Nephron progenitor cell (in vitro differentiated cells): ENCODE results near the gene LCE4A.
"Not testable (repeated sequence)": the region's sequence is repeated elsewhere in the genome, so short reads cannot be mapped to it uniquely, and the experiment has no call there.

Source experiments
- DNase-seq: peaks from one replicate; pipeline ENCODE4 v3.0.0; 2021
- H3K27ac Mint-ChIP-seq: 2 replicates; pipeline ENCODE4 v1.8.0; 2021; ENCODE audit warnings: mild to moderate bottlenecking, moderate library complexity, mixed read lengths
- H3K27me3 Mint-ChIP-seq: 2 replicates; pipeline ENCODE4 v1.8.0; 2021; ENCODE audit warnings: mild to moderate bottlenecking, low read depth, mixed read lengths; ENCODE audit not compliant: poor library complexity
- H3K36me3 Mint-ChIP-seq: 2 replicates; pipeline ENCODE4 v1.8.0; 2021; ENCODE audit warnings: low read depth, mixed read lengths
- H3K4me1 Mint-ChIP-seq: 2 replicates; pipeline ENCODE4 v1.8.0; 2021; ENCODE audit warnings: mixed read lengths
- H3K4me3 Mint-ChIP-seq: 2 replicates; pipeline ENCODE4 v1.8.0; 2021; ENCODE audit warnings: mild to moderate bottlenecking, moderate library complexity, mixed read lengths
- H3K9me3 Mint-ChIP-seq: 2 replicates; pipeline ENCODE4 v1.8.0; 2021; ENCODE audit warnings: mild to moderate bottlenecking, moderate library complexity, mixed read lengths
- CTCF ChIP-seq: fragments of 200-600 bp; sonication (generic); IDR thresholded peaks from 2 replicates; pipeline ENCODE4 v1.5.0; 2021; ENCODE audit warnings: antibody characterized with exemption

LCE4A gene

GRCh38 chr1:152679459-152679858 lies 28.5 kb upstream of the LCE4A start:
- DNase-seq: no peak
- Mint-ChIP-seq H3K36me3 (no peaks in the 10 kb centered on the region), H3K4me1 (no peaks in the 10 kb centered on the region), H3K9me3 (peaks cover 82% of the 10 kb centered on the region), H3K4me3 (no peak overlapping the region), H3K27me3 (peaks cover 3% of the 10 kb centered on the region), H3K27ac (no peak overlapping the region)
- no peak for TF ChIP-seq CTCF

GRCh38 chr1:152681616-152682015 lies 26.3 kb upstream of the LCE4A start:
- Mint-ChIP-seq H3K36me3 (no peaks in the 10 kb centered on the region), H3K4me1 (no peaks in the 10 kb centered on the region), H3K27ac (no peak overlapping the region), H3K9me3 (peaks cover 86% of the 10 kb centered on the region), H3K27me3 (no peaks in the 10 kb centered on the region), H3K4me3 (no peak overlapping the region)
- DNase-seq: no peak
- TF ChIP-seq CTCF: no peak

GRCh38 chr1:152683846-152684245 lies 24.1 kb upstream of the LCE4A start:
- DNase-seq: no peak
- no peak for TF ChIP-seq CTCF
- no peak overlapping the region for H3K27ac Mint-ChIP-seq
- H3K9me3 Mint-ChIP-seq: peaks cover 89% of the 10 kb centered on the region
- no peaks in the 10 kb centered on the region for H3K36me3 Mint-ChIP-seq
- H3K4me3 Mint-ChIP-seq: no peak overlapping the region
- no peaks in the 10 kb centered on the region for H3K4me1 Mint-ChIP-seq
- peaks cover 3% of the 10 kb centered on the region for H3K27me3 Mint-ChIP-seq

GRCh38 chr1:152685823-152686222 lies 22.1 kb upstream of the LCE4A start, which contains the start of gene LCE2B:
TSS of gene LCE2B (plus strand) at chr1:152686123. CDS start at chr1:152686844, 721 bp downstream.
- not testable (repeated sequence) for H3K27me3 Mint-ChIP-seq, H3K36me3 Mint-ChIP-seq, H3K4me3 Mint-ChIP-seq, H3K4me1 Mint-ChIP-seq, H3K27ac Mint-ChIP-seq, DNase-seq
- peaks cover 94% of the 10 kb centered on the region for H3K9me3 Mint-ChIP-seq

- Mint-ChIP-seq H3K4me3 (no peak within 1 kb of the TSS), H3K36me3 (no peaks in the 10 kb centered on the region), H3K9me3 (peaks cover 75% of the 10 kb centered on the region), H3K27ac (no peak within 1 kb of the TSS), H3K27me3 (peaks cover 3% of the 10 kb centered on the region), H3K4me1 (no peaks in the 10 kb centered on the region)
- TF ChIP-seq CTCF: no peak
- DNase-seq: no peak
Observed at GRCh38 chr1:152697701-152698600, 10.0 kb upstream of the LCE4A start, which contains the start of gene LCE2A. TSS of gene LCE2A (plus strand) at chr1:152698345. CDS start at chr1:152698902, 557 bp downstream.

- H3K9me3 Mint-ChIP-seq: peaks cover 75% of the 10 kb centered on the region
Observed at GRCh38 chr1:152699746-152700145, 8.2 kb upstream of the LCE4A start.

More at GRCh38 chr1:152699746-152700145, 8.2 kb upstream of the LCE4A start:
- no peak overlapping the region for H3K4me3 Mint-ChIP-seq
- no peaks in the 10 kb centered on the region for H3K4me1 Mint-ChIP-seq
- no peak for DNase-seq
- no peak for TF ChIP-seq CTCF
- peaks cover 3% of the 10 kb centered on the region for H3K27me3 Mint-ChIP-seq
- H3K36me3 Mint-ChIP-seq: no peaks in the 10 kb centered on the region
- no peak overlapping the region for H3K27ac Mint-ChIP-seq
